MCF 10A (cell line): ENCODE results near the gene SLC23A3. TPM values are rescaled to one million over a fixed set of nuclear protein-coding genes. Genes with fewer than 3 reads are reported as not detected.

Experiments
- BruUV-seq: library from RNA; stranded (reverse); fragments of 400-500 nt; replicated peaks from 2 replicates; lab custom pipeline; 2021; lab: Mats Ljungman, UMichigan
- CTCF ChIA-PET: fragments of 300-600 bp; sonication (Branson Sonifier 250); formaldehyde crosslinking; extraction: SDS; loops from one replicate; lab custom pipeline; 2021; ENCODE audit warnings: antibody characterized with exemption, inconsistent platforms; lab: Yijun Ruan, JAX
- POLR2A ChIA-PET: fragments of 300-600, 350-650 bp; sonication (Branson Sonifier 250); formaldehyde crosslinking; extraction: SDS; loops from one replicate; lab custom pipeline; 2020; ENCODE audit warnings: antibody characterized with exemption, inconsistent platforms; lab: Yijun Ruan, JAX
- DNase-seq: peaks from one replicate; pipeline ENCODE4 v3.0.0-alpha.2; 2018; ENCODE audit not compliant: unreplicated experiment
- H3K27ac Mint-ChIP-seq: one replicate; pipeline ENCODE4 v1.8.0; 2022; ENCODE audit warnings: mild to moderate bottlenecking, low read depth, mixed read lengths; ENCODE audit not compliant: unreplicated experiment
- H3K27me3 Mint-ChIP-seq: one replicate; pipeline ENCODE4 v1.8.0; 2022; ENCODE audit warnings: mixed read lengths; ENCODE audit not compliant: insufficient read depth, unreplicated experiment
- H3K36me3 Mint-ChIP-seq: one replicate; pipeline ENCODE4 v1.8.0; 2022; ENCODE audit warnings: mild to moderate bottlenecking, moderate library complexity, mixed read lengths; ENCODE audit not compliant: insufficient read depth, unreplicated experiment
- H3K4me1 Mint-ChIP-seq: one replicate; pipeline ENCODE4 v1.8.0; 2022; ENCODE audit warnings: mixed read lengths; ENCODE audit not compliant: insufficient read depth, unreplicated experiment
- H3K4me3 Mint-ChIP-seq: one replicate; pipeline ENCODE4 v1.8.0; 2022; ENCODE audit warnings: mild to moderate bottlenecking, moderate library complexity, mixed read lengths; ENCODE audit not compliant: unreplicated experiment
- H3K9me3 Mint-ChIP-seq: one replicate; pipeline ENCODE4 v1.8.0; 2022; ENCODE audit warnings: mixed read lengths; ENCODE audit not compliant: unreplicated experiment
- CTCF ChIP-seq: fragments of 200-600 bp; IDR thresholded peaks from one replicate; pipeline ENCODE4 v1.8.0; 2022; ENCODE audit warnings: antibody characterized with exemption, mild to moderate bottlenecking; ENCODE audit not compliant: unreplicated experiment
- intact Hi-C: fragments of 100-400 bp; cut with micrococcal nuclease; formaldehyde crosslinking; loops from 2 replicates; pipeline ENCODE4 v1.14.1; 2022
- total RNA-seq: library from RNA; stranded (reverse); gene quantifications from 2 replicates; pipeline ENCODE4 v1.2.3, GENCODE V29; 2022

The SLC23A3 gene
- total RNA-seq, 1 experiment from 2014 or later = 1.7 TPM

GRCh38 chr2:219155054-219155644 is 14.7 kb downstream of the SLC23A3 start:
- peaks cover 7% of the 10 kb centered on the region for H3K4me1 Mint-ChIP-seq

GRCh38 chr2:219149667-219150066 is 20.2 kb downstream of the SLC23A3 start:
- peaks cover 16% of the 10 kb centered on the region for H3K4me1 Mint-ChIP-seq
- DNase-seq = peak; percentile 49
- BruUV-seq = no TSS peak
- H3K9me3 Mint-ChIP-seq = no peaks in the 10 kb centered on the region
- POLR2A ChIA-PET = interaction anchor here (0.6 to 1.9 kb wide), 3 partner anchors 9 to 195 kb away, joined by 3 to 5 read pairs (median 4); partner anchors contain the start of gene CNPPD1
- no peak for TF ChIP-seq CTCF
- H3K4me3 Mint-ChIP-seq = no peak overlapping the region
- intact Hi-C loops = no loop called here
- H3K27ac Mint-ChIP-seq = no peak overlapping the region
- CTCF ChIA-PET = interaction anchor here (0.6 to 11.0 kb wide), 9 partner anchors 9 to 207 kb away, joined by 3 to 178 read pairs (median 7); no protein-coding TSS in a partner anchor
- H3K36me3 Mint-ChIP-seq = peaks cover 15% of the 10 kb centered on the region
- no peaks in the 10 kb centered on the region for H3K27me3 Mint-ChIP-seq

More at GRCh38 chr2:219155054-219155644, 14.7 kb downstream of the SLC23A3 start:
- peaks cover 12% of the 10 kb centered on the region for H3K36me3 Mint-ChIP-seq
- no peaks in the 10 kb centered on the region for H3K27me3 Mint-ChIP-seq
- intact Hi-C loops = loop anchor here (1.0 kb wide), 5 partner anchors 38 to 159 kb away; no protein-coding TSS in a partner anchor
- no TSS peak for BruUV-seq
- TF ChIP-seq CTCF = peak; percentile 43
- ChIA-PET CTCF (interaction anchor here (0.6 to 11.0 kb wide), 38 partner anchors 9 to 510 kb away, joined by 3 to 178 read pairs (median 5); no protein-coding TSS in a partner anchor), POLR2A (interaction anchor here (0.5 to 1.5 kb wide), 11 partner anchors 21 to 376 kb away, joined by 3 to 8 read pairs (median 4); partner anchors contain the start of gene CNPPD1)
- no peaks in the 10 kb centered on the region for H3K9me3 Mint-ChIP-seq
- DNase-seq = peak; percentile 89
- no peak overlapping the region for H3K4me3 Mint-ChIP-seq
- no peak overlapping the region for H3K27ac Mint-ChIP-seq

GRCh38 chr2:219142329-219142728 is 27.5 kb downstream of the SLC23A3 start:
- TF ChIP-seq CTCF = no peak
- intact Hi-C loops = loop anchor here (2.0 kb wide), 1 partner anchor 18 kb away; no protein-coding TSS in a partner anchor
- CTCF ChIA-PET = interaction anchor here (1.1 to 2.3 kb wide), 6 partner anchors 9 to 161 kb away, joined by 3 to 7 read pairs (median 4); no protein-coding TSS in a partner anchor
- Mint-ChIP-seq H3K27ac (peak overlapping the region; percentile 44), H3K36me3 (peaks cover 45% of the 10 kb centered on the region), H3K9me3 (no peaks in the 10 kb centered on the region), H3K4me3 (no peak overlapping the region), H3K27me3 (no peaks in the 10 kb centered on the region), H3K4me1 (peaks cover 27% of the 10 kb centered on the region)
- POLR2A ChIA-PET = interaction anchor here (0.5 kb wide), 1 partner anchor 278 kb away, joined by 3 read pairs; no protein-coding TSS in a partner anchor
- peak; percentile 88 for DNase-seq
- no TSS peak for BruUV-seq

- DNase-seq = no peak
- H3K36me3 Mint-ChIP-seq = peaks cover 34% of the 10 kb centered on the region
- POLR2A ChIA-PET = no interaction called here
- intact Hi-C loops = no loop called here
- peaks cover 21% of the 10 kb centered on the region for H3K4me1 Mint-ChIP-seq
- peak overlapping the region; percentile 75 for H3K27ac Mint-ChIP-seq
- no TSS peak for BruUV-seq
- CTCF ChIA-PET = interaction anchor here (0.8 to 1.2 kb wide), 3 partner anchors 14 to 111 kb away, joined by 3 to 9 read pairs (median 6); no protein-coding TSS in a partner anchor
- no peaks in the 10 kb centered on the region for H3K9me3 Mint-ChIP-seq
- H3K27me3 Mint-ChIP-seq = no peaks in the 10 kb centered on the region
- H3K4me3 Mint-ChIP-seq = no peak overlapping the region
- TF ChIP-seq CTCF = no peak
Measured at GRCh38 chr2:219140722-219141121, 29.1 kb downstream of the SLC23A3 start.
